HTR-8/SVneo (cell line): ENCODE data around the gene NEDD4L.
A peak's percentile ranks its signal among the peaks of the same experiment; 100 is the strongest.
"Not testable (repeated sequence)": the region's sequence is repeated elsewhere in the genome, so short reads cannot be mapped to it uniquely, and the experiment has no call there.

Experiments
- DNase-seq: peaks from one replicate; pipeline ENCODE4 v3.0.0; 2011; ENCODE audit warnings: low spot score, mixed read lengths; ENCODE audit not compliant: insufficient read length
- FAIRE-seq: peaks from 2 replicates; lab custom pipeline; 2011; peaks lifted over from hg19 to GRCh38; lab: Jason Lieb, UNC

The NEDD4L gene

DNA sequence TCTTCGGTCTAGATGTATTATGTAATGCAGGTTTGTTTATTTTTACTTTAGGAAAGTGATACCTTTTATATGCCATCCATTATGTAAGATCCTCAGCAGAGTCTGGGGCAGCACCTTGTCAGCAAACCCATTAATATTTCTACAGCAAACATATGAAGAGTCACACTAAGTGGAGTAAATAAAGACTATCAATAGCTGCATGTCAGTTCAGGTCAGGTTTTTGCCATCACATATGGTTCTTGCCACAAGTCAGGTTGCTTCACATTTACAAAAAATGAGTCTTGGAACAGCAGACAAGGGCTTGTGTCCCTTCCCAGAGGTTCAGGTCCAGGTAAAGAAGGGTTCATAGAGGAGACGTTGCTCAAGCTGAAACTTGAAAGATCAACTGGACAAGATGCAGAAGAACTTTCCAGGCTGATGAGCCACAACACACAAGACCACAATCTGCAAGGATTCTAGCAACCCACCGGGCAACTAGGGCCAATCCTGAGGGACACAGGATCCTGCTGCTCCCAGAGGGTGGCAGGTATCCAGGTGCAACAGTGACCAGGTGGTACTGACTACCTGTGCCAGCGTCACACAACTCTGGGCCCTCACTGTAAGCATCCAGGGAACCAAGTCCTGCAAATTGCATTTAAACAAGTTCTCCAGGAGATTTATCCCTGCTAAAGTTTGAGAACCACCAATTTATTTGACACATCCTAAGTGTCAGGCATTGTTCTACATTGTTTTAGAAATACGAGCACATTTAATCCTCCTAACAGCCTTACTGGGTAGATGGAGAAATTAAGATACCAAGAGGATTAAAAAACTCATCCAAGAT, 369.0 kb downstream of the NEDD4L start:
- no peak for DNase-seq
- FAIRE-seq = peak; percentile 9

- FAIRE-seq (no peak), DNase-seq (no peak)
These were observed 369.9 kb downstream of the NEDD4L start for GRCh38 chr18:58413667-58414628.

- no peak for FAIRE-seq
- no peak for DNase-seq
These were observed 372.1 kb downstream of the NEDD4L start for GRCh38 chr18:58416014-58416703.

DNA sequence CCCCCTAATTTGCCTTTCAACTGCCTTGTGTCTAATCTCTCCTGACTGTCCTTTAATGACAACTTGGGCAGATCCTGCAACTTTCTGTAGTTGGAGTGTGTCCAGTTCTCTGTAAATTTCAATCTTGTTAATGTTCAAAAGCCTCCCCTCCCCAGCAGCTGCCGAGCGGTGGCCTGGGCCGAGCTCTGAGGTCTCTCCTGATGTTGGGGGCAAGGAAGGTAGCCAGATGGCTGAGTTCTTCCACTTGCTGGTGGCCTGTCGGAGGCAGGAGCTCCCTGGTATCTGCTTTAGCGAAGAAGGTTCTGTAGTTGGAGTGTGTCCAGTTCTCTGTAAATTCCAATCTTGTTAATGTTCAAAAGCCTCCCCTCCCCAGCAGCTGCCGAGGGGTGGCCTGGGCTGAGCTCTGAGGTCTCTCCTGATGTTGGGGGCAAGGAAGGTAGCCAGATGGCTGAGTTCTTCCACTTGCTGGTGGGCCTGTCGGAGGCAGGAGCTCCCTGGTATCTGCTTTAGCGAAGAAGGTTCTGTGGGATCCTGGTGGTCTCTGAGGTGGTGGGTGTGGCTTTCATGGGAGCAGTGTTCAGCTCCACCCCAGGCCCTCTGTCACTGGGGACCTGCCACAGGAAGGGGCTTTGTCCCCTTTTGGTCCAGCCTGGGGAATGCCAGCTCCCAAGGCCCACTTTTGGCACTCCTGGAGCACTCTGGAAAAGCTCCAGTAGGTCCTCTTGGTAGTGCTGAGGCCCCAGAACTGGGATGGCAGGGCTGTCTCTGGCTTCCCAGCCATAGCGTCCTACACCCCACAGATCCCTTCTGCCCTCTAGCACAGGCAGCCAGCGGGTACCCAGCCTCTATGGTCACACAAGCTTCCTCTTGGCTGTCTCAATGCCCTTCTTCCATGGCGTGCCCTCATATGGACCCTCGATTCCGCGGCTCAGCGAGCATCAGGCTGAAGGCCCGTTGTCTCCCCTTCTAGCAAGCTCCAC, 373.0 kb downstream of the NEDD4L start:
- FAIRE-seq (no peak), DNase-seq (no peak)

DNA sequence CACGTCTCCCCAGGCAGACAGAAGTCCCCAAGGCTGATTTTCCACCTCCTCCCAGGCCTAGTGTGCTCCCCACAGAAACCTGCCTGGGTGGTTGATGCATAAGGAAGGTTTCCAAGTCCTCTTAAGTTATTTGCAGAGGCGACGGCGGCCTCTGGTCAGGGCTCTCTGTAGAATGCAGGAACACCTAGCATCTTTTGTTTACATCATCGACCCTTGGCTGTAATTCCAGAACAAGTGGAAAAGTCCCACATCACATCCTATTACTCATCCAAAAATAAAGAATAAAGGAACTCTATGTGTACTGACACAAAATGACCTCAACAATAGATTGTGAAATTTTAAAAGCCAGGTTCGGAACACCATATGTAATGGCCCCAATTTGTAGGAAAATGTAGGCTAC, 373.7 kb downstream of the NEDD4L start:
- DNase-seq = no peak
- FAIRE-seq = no peak

DNA sequence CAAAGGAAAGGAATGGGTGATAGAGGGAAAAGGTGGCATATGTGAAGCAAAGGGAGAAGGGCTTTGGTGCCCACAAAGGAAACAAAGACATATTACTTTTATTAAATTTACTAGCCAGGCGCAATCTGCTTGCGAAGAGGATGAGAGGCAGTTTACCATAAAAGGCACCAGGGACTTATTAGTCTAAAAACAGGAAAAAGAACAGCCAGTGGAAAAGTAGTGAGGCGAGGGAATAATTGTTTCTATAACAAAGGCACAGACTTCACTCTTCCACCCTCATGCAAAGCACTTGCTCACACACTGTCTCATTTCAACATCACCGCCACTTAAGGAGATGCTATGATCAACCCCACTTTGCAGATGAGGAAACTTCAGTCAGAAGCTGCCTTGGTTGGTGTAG, 374.3 kb downstream of the NEDD4L start:
- no peak for FAIRE-seq

DNA sequence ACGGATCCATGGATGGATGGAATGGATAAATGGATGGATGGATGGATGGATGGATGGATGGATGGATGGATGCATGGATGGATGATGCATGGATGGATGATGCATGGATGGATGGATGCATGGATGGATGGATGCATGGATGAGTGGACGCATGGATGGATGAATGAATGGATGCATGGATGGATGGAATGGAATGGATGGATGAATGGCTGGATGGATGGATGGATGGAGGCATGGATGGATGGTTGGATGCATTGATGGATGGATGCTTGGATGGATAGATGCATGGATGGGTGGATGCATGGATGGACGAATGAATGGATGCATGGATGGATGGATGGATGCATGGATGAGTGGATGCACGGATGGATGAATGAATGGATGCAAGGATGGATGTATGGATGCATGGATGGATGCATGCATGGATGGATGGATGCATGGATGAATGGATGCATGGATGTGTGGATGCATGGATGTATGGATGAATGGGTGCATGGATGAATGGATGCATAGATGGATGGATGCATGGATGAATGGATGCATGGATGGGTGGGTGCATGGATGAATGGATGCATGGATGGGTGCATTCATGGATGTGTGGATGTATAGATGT, 375.7 kb downstream of the NEDD4L start:
- DNase-seq = no peak
- FAIRE-seq = peak; percentile 91

More for the DNA sequence above, 374.3 kb downstream of the NEDD4L start:
- DNase-seq = no peak

GRCh38 chr18:58426611-58427010, 382.6 kb downstream of the NEDD4L start:
- DNase-seq (no peak), FAIRE-seq (no peak)

DNA sequence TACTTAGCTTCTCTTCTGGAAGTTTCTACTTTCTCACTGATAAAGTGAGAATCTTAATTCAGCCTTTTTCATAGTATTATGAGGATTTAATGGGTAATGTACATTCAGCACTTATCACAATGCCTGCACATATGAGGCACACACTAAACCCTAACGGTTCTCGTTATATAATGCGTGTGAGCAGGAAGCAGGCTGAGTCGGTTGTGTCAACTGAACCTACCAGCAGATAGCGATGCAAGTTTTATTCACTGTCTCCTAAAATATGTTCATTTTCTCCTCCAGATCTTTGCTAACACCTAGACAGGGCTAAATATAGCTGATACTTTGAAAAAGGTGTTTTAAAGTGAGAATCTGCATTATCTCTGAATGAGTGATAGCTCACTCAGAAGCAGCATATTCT, 383.3 kb downstream of the NEDD4L start:
- no peak for FAIRE-seq
- DNase-seq = no peak

DNA sequence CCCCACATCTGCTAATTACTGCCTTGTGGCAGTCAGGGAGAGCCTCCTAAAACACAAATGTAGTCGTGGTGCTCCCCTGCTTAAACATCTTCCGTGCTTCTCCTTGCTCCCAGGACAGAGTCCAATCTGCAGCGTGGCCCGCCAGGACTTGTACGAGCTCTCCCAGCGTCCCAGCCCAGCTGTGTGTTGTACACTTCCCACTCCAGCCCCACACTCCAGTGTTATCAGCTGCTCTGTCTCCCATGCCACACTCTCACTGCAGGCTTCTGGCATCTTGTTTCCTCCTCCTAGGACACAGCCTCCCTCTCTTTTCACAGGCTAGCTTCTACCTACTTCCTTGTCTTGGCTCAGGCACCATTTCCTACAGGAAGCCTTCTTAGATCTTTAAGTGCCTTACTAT, 385.4 kb downstream of the NEDD4L start:
- DNase-seq (no peak), FAIRE-seq (no peak)

DNA sequence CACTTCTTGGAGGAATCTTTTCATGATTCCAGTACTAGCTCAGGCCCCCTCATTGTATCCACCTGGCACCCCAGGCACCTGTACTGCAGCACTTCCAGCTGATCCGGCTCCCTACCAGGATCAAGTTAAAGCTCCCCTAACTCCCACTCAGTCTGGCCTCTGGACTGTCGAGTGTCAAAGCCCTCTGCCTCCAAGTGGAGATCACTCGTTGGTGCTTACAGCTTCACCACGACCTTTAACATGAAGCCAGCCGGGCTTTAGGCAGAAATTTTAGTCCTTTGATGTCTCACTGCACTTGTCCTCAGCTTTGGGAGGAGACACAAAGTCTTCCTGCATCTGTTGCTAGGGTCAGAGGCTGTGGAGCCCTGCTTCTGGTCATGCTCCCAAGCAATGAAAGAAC, 387.2 kb downstream of the NEDD4L start:
- no peak for FAIRE-seq

GRCh38 chr18:58432050-58432727, 388.2 kb downstream of the NEDD4L start:
- DNase-seq (no peak), FAIRE-seq (no peak)

More for the DNA sequence above, 387.2 kb downstream of the NEDD4L start:
- no peak for DNase-seq

GRCh38 chr18:58435221-58436005, 391.4 kb downstream of the NEDD4L start:
- not testable (repeated sequence) for DNase-seq, FAIRE-seq

- no peak for DNase-seq
- no peak for FAIRE-seq
These were observed 394.3 kb downstream of the NEDD4L start for GRCh38 chr18:58438161-58438957.

DNA sequence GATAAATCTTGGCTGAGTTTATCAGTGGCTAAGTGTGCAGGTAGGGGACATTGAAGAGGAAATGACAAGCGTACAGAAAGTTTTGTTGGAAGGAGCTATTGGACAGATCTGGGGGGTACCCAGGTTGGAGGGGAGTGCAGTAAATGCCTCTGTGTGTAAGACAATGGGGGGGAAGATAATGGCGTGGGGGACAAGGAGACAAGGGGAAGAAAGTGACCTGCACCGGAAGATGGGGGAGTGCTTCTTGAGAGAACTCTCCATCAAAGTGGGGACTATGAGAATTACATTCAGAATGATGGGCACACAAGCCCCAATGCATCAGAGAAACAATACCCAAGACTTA, 394.9 kb downstream of the NEDD4L start:
- FAIRE-seq = no peak

DNA sequence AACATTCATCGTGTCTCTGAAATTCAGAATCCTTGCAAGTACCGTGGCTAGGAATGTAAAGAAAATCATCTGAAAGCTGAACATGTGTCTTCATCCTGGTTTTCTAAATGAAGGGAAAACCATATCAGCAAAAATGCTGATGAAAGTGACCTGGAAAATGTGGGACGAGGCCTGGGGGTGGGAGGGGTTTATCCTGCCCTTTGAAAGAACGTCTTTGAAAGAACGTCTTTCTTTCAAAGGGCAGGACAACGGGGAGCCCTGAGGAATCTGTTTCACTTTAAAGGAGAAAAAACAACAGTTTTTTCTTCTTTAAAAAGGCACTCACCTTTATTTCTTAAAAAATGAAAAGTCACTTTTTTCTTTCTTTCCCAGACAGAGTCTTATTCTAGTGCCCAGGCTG, 399.6 kb downstream of the NEDD4L start:
- no peak for FAIRE-seq

More for the DNA sequence above, 394.9 kb downstream of the NEDD4L start:
- DNase-seq = no peak

More for the DNA sequence above, 399.6 kb downstream of the NEDD4L start:
- no peak for DNase-seq
